IMR-90 (cell line): ENCODE data around the gene LGALS12. TPM values are rescaled to one million over a fixed set of nuclear protein-coding genes. Genes with fewer than 3 reads are reported as not detected.
"Not testable (repeated sequence)": the region's sequence is repeated elsewhere in the genome, so short reads cannot be mapped to it uniquely, and the experiment has no call there.

Source experiments
- ATAC-seq: fragments of 200-7000 bp; cut with Tn5 transposase; 2 replicates; pipeline ENCODE4 v1.9.1; 2020; ENCODE audit warnings: low read depth, mild to moderate bottlenecking, moderate library complexity
- BruUV-seq: library from RNA; stranded (reverse); fragments of 400-500 nt; replicated peaks from 2 replicates; lab custom pipeline; 2021; lab: Mats Ljungman, UMichigan
- CTCF ChIA-PET: fragments of 300-600 bp; formaldehyde crosslinking; extraction: SDS; loops from one replicate; lab custom pipeline; 2021; ENCODE audit warnings: antibody characterized with exemption; lab: Yijun Ruan, JAX
- POLR2A ChIA-PET: fragments of 300-600 bp; sonication (Branson Sonifier 250); formaldehyde crosslinking; loops from one replicate; lab custom pipeline; 2022; ENCODE audit warnings: antibody characterized with exemption; ENCODE audit not compliant: unreplicated experiment; lab: Charles Lee
- DNase-seq: peaks from one replicate; pipeline ENCODE4 v3.0.0; 2013
- H2AFZ ChIP-seq: replicated peaks from 2 replicates; pipeline ENCODE3; 2013; ENCODE audit warnings: low read length, mild to moderate bottlenecking; ENCODE audit not compliant: poor library complexity
- H2AK5ac ChIP-seq: 2 replicates; pipeline ENCODE4 v1.6.1; 2013; ENCODE audit warnings: low read depth, low read length, inconsistent platforms
- H2AK9ac ChIP-seq: replicated peaks from 2 replicates; pipeline ENCODE3; 2013; ENCODE audit warnings: mild to moderate bottlenecking, low read depth, low read length, moderate library complexity; ENCODE audit not compliant: poor library complexity
- H2BK120ac ChIP-seq: 2 replicates; pipeline ENCODE4 v1.6.1; 2013; ENCODE audit warnings: low read depth, low read length, inconsistent platforms
- H2BK15ac ChIP-seq: 3 replicates; pipeline ENCODE4 v1.6.1; 2013; ENCODE audit warnings: low read depth, low read length, inconsistent platforms
- H2BK20ac ChIP-seq: 2 replicates; pipeline ENCODE4 v1.6.1; 2013; ENCODE audit warnings: low read depth, mild to moderate bottlenecking, inconsistent platforms, low read length, moderate library complexity
- H2BK5ac ChIP-seq: 2 replicates; pipeline ENCODE4 v1.6.1; 2013; ENCODE audit warnings: mild to moderate bottlenecking, low read depth, low read length, inconsistent platforms; ENCODE audit not compliant: poor library complexity, severe bottlenecking
- H3K14ac ChIP-seq: replicated peaks from 2 replicates; pipeline ENCODE4 v1.6.1; 2013; ENCODE audit warnings: low read depth, low read length, inconsistent platforms
- H3K18ac ChIP-seq: 2 replicates; pipeline ENCODE4 v1.6.1; 2013; ENCODE audit warnings: low read depth, low read length, control low read depth
- H3K23ac ChIP-seq: 2 replicates; pipeline ENCODE4 v1.6.1; 2013; ENCODE audit warnings: low read depth, low read length, inconsistent platforms
- H3K27ac ChIP-seq: 2 replicates; pipeline ENCODE4 v1.5.1; 2013; ENCODE audit warnings: mild to moderate bottlenecking, control low read depth, low read length; ENCODE audit not compliant: insufficient read depth
- H3K27me3 ChIP-seq: 2 replicates; pipeline ENCODE4 v1.6.1; 2013; ENCODE audit warnings: low read length; ENCODE audit not compliant: control insufficient read depth, insufficient read depth
- H3K36me3 ChIP-seq: 2 replicates; pipeline ENCODE4 v1.6.1; 2013; ENCODE audit warnings: low read length, mixed read lengths; ENCODE audit not compliant: control insufficient read depth, insufficient read depth
- H3K4ac ChIP-seq: 2 replicates; pipeline ENCODE4 v1.6.1; 2013; ENCODE audit warnings: low read depth, low read length, inconsistent platforms
- H3K4me1 ChIP-seq: 2 replicates; pipeline ENCODE4 v1.6.1; 2013; ENCODE audit warnings: low read length, mixed read lengths; ENCODE audit not compliant: control insufficient read depth, insufficient read depth
- H3K4me2 ChIP-seq: 2 replicates; pipeline ENCODE4 v1.6.1; 2013; ENCODE audit warnings: low read depth, mild to moderate bottlenecking, control low read depth, low read length, moderate library complexity
- H3K4me3 ChIP-seq: 2 replicates; pipeline ENCODE4 v1.5.1; 2013; ENCODE audit warnings: low read depth, mild to moderate bottlenecking, control low read depth, low read length, moderate library complexity; ENCODE audit not compliant: insufficient read depth
- H3K56ac ChIP-seq: 2 replicates; pipeline ENCODE4 v1.6.1; 2013; ENCODE audit warnings: low read length, inconsistent platforms; ENCODE audit not compliant: insufficient read depth; ENCODE audit errors: extremely low read depth
- H3K79me1 ChIP-seq, 2 experiments: 2 replicates each; pipeline ENCODE4 v1.6.1; 2013; ENCODE audit warnings: low read length in 2 of 2, inconsistent platforms in 1 of 2, low read depth in 1 of 2
- H3K9ac ChIP-seq: 2 replicates; pipeline ENCODE4 v1.6.1; 2013; ENCODE audit warnings: low read depth, low read length, control low read depth
- H3K9me1 ChIP-seq: 2 replicates; pipeline ENCODE4 v1.6.1; 2013; ENCODE audit warnings: low read length, inconsistent platforms; ENCODE audit not compliant: insufficient read depth
- H3K9me3 ChIP-seq: 2 replicates; pipeline ENCODE4 v1.6.1; 2013; ENCODE audit warnings: low read length; ENCODE audit not compliant: control insufficient read depth, insufficient read depth
- H4K20me1 ChIP-seq: 2 replicates; pipeline ENCODE4 v1.6.1; 2013; ENCODE audit warnings: low read length, inconsistent platforms; ENCODE audit not compliant: insufficient read depth
- H4K5ac ChIP-seq: 2 replicates; pipeline ENCODE4 v1.6.1; 2013; ENCODE audit warnings: mild to moderate bottlenecking, low read depth, low read length, control low read depth
- H4K8ac ChIP-seq, 2 experiments: 2 replicates each; pipeline ENCODE4 v1.6.1; 2013; ENCODE audit warnings: low read depth in 2 of 2, low read length in 2 of 2, control low read depth in 1 of 2, inconsistent platforms in 1 of 2
- H4K91ac ChIP-seq: 2 replicates; pipeline ENCODE4 v1.6.1; 2013; ENCODE audit warnings: low read depth, low read length, inconsistent platforms; ENCODE audit not compliant: insufficient read depth
- WGBS, 2 experiments: methylation state at CpG; one replicate each; pipeline versions ENCODE4 v1.1.5 to v1.1.7; 2013; ENCODE audit warnings: missing lambda C conversion rate in 2 of 2; ENCODE audit not compliant: insufficient read length in 1 of 2; ENCODE audit errors: extremely low coverage in 2 of 2; 5-methylcytosine and 5-hydroxymethylcytosine counted together
- dilution Hi-C: fragments of 300-500 bp; cut with HindIII; formaldehyde crosslinking; loops from one replicate; pipeline ENCODE4 v1.14.3; 2018; ENCODE audit warnings: low sequenced_read_pairs; ENCODE audit not compliant: unreplicated experiment
- in situ Hi-C: fragments of 300-500 bp; cut with MboI; formaldehyde crosslinking; loops from 3 replicates; pipeline ENCODE4 v1.14.3; 2019; ENCODE audit warnings: low sequenced_read_pairs, inconsistent platforms, mixed read lengths
- intact Hi-C: fragments of 100-400 bp; cut with micrococcal nuclease; formaldehyde crosslinking; loops from 2 replicates; pipeline ENCODE4 v1.10.0; 2022
- polyA plus RNA-seq, 3 experiments: library from polyadenylated mRNA; depleted of rRNA; stranded (reverse); fragments of >200 nt; gene quantifications; 2 replicates each; pipeline ENCODE4 v1.2.3, GENCODE V29; 2012; ENCODE audit warnings: low replicate concordance in 1 of 3
- total RNA-seq: library from RNA; depleted of rRNA; stranded (reverse); fragments of >200 nt; gene quantifications from 2 replicates; pipeline ENCODE4 v1.2.3, GENCODE V29; 2012

LGALS12 gene
- total and polyA plus RNA-seq, 2 of the 4 experiments (the other 2 are of a cell fraction), result not detected

- H4K8ac ChIP-seq, result not testable (repeated sequence)
- 28% methylated on average over 2 of the region's 6 CpGs; no CpG with 5 or more reads in 1 of the 2 experiments for WGBS, 2 experiments
Observed at GRCh38 chr11:63529373-63529772, 23.5 kb downstream of the LGALS12 start.

More at GRCh38 chr11:63529373-63529772, 23.5 kb downstream of the LGALS12 start:
- BruUV-seq, H3K4me1 ChIP-seq, in situ Hi-C loops, H3K23ac ChIP-seq, H2BK20ac ChIP-seq, DNase-seq, H3K9ac ChIP-seq, H3K27ac ChIP-seq, H2AK5ac ChIP-seq, H4K5ac ChIP-seq, intact Hi-C loops, H3K4me2 ChIP-seq, H2AFZ ChIP-seq, H2BK15ac ChIP-seq, H4K91ac ChIP-seq, H3K36me3 ChIP-seq, POLR2A ChIA-PET, ATAC-seq, H3K4me3 ChIP-seq, H3K4ac ChIP-seq, CTCF ChIA-PET, H2AK9ac ChIP-seq, H2BK120ac ChIP-seq, H3K14ac ChIP-seq, H3K56ac ChIP-seq, dilution Hi-C loops, H3K18ac ChIP-seq, H4K20me1 ChIP-seq, H3K27me3 ChIP-seq, H3K9me3 ChIP-seq, H2BK5ac ChIP-seq, H3K79me1 ChIP-seq, H3K9me1 ChIP-seq: not testable (repeated sequence)
